GM12878 (cell line): ENCODE measurements around the gene IRGM. TPM values are rescaled to one million over a fixed set of nuclear protein-coding genes. Genes with fewer than 3 reads are reported as not detected.

Experiments used
- ATAC-seq: fragments of 200-7000 bp; cut with Tn5 transposase; 3 replicates; pipeline ENCODE4 v1.9.1; 2020; ENCODE audit warnings: mild to moderate bottlenecking, moderate library complexity
- BruUV-seq: library from RNA; stranded (reverse); fragments of 400-500 nt; replicated peaks from 2 replicates; lab custom pipeline; 2021; lab: Mats Ljungman, UMichigan
- CTCF ChIA-PET: fragments of 300-600 bp; sonication (Branson Sonifier 250); formaldehyde crosslinking; extraction: SDS; loops from one replicate; lab custom pipeline; 2021; ENCODE audit warnings: inconsistent platforms; lab: Yijun Ruan, JAX
- POLR2A ChIA-PET: fragments of 350-600 bp; formaldehyde crosslinking; extraction: SDS; loops from one replicate; lab custom pipeline; 2021; ENCODE audit warnings: inconsistent platforms; lab: Charles Lee
- RAD21 ChIA-PET: fragments of 300-600 bp; sonication (Branson Sonifier 250); formaldehyde crosslinking; loops from one replicate; lab custom pipeline; 2023; ENCODE audit warnings: antibody characterized with exemption; ENCODE audit not compliant: unreplicated experiment; lab: Charles Lee
- SMC1A ChIA-PET: fragments of 300-600 bp; sonication (Branson Sonifier 250); formaldehyde crosslinking; loops from one replicate; lab custom pipeline; 2023; ENCODE audit not compliant: unreplicated experiment, uncharacterized antibody; lab: Charles Lee
- DNase-seq: peaks from one replicate; pipeline ENCODE4 v3.0.0-alpha.2; 2011; ENCODE audit warnings: low read depth, low spot score
- FAIRE-seq: peaks from 3 replicates; lab custom pipeline; 2011; peaks lifted over from hg19 to GRCh38; lab: Jason Lieb, UNC
- H2AFZ ChIP-seq: 2 replicates; pipeline ENCODE4 v1.6.0; 2011; ENCODE audit warnings: low read depth, low read length, control low read depth; ENCODE audit not compliant: control insufficient read depth
- H3K27ac ChIP-seq: 2 replicates; pipeline ENCODE4 v1.5.1; 2011; ENCODE audit warnings: control low read depth; ENCODE audit not compliant: control insufficient read depth, insufficient read depth
- H3K27me3 ChIP-seq, 2 experiments: replicated peaks in 1 of 2; 2 replicates each; pipeline versions ENCODE4 v1.6.0 to v1.6.1; 2011; ENCODE audit warnings: low read length in 1 of 2; ENCODE audit not compliant: control insufficient read depth in 2 of 2, insufficient read depth in 2 of 2
- H3K36me3 ChIP-seq, 2 experiments: 2 replicates each; pipeline ENCODE4 v1.5.1; 2011; ENCODE audit warnings: low read length in 1 of 2; ENCODE audit not compliant: control insufficient read depth in 2 of 2, insufficient read depth in 2 of 2
- H3K4me1 ChIP-seq: 2 replicates; pipeline ENCODE4 v1.6.1; 2011; ENCODE audit warnings: mild to moderate bottlenecking, low read length, moderate library complexity, mixed read lengths; ENCODE audit not compliant: control insufficient read depth, insufficient read depth
- H3K4me2 ChIP-seq: 2 replicates; pipeline ENCODE4 v1.6.0; 2011; ENCODE audit warnings: control low read depth; ENCODE audit not compliant: control insufficient read depth, insufficient read depth
- H3K4me3 ChIP-seq: fragments of 200-600 bp; sonication (generic); 2 replicates; pipeline ENCODE4 v1.5.1; 2016
- H3K79me2 ChIP-seq: 2 replicates; pipeline ENCODE4 v1.6.0; 2011; ENCODE audit warnings: low read length; ENCODE audit not compliant: control insufficient read depth, insufficient read depth
- H3K9ac ChIP-seq: 2 replicates; pipeline ENCODE4 v1.8.0; 2011; ENCODE audit warnings: low read length, control low read depth, mixed read lengths; ENCODE audit not compliant: control insufficient read depth, insufficient read depth
- H3K9me3 ChIP-seq: replicated peaks from 3 replicates; pipeline ENCODE4 v1.5.1; 2011; ENCODE audit warnings: mild to moderate bottlenecking, low read length; ENCODE audit not compliant: control insufficient read depth, insufficient read depth
- H4K20me1 ChIP-seq: 2 replicates; pipeline ENCODE4 v1.6.0; 2011; ENCODE audit not compliant: control insufficient read depth, insufficient read depth
- BCLAF1 ChIP-seq: fragments of 450-650 bp; IDR thresholded peaks from 2 replicates; pipeline ENCODE4 v1.6.1; 2017; ENCODE audit warnings: antibody characterized with exemption, mild to moderate bottlenecking, moderate library complexity
- CHD2 ChIP-seq: IDR thresholded peaks from 2 replicates; pipeline ENCODE4 v1.6.1; 2011; ENCODE audit warnings: low read depth, low read length, improper control_type of control experiment, borderline replicate concordance
- DPF2 ChIP-seq: fragments of 450-650 bp; IDR thresholded peaks from 2 replicates; pipeline ENCODE4 v1.6.1; 2017; ENCODE audit warnings: mild to moderate bottlenecking
- E2F4 ChIP-seq: IDR thresholded peaks from 2 replicates; pipeline ENCODE4 v1.6.1; 2012; ENCODE audit warnings: low read depth, low read length, improper control_type of control experiment
- ESRRA ChIP-seq: IDR thresholded peaks from 2 replicates; pipeline ENCODE4 v1.6.1; 2012; ENCODE audit warnings: mild to moderate bottlenecking, low read length, improper control_type of control experiment
- JUNB ChIP-seq: IDR thresholded peaks from 2 replicates; pipeline ENCODE4 v1.6.1; 2016; ENCODE audit warnings: antibody characterized with exemption, mild to moderate bottlenecking
- LARP7 ChIP-seq: fragments of 450-650 bp; IDR thresholded peaks from 2 replicates; pipeline ENCODE4 v1.6.1; 2017; ENCODE audit warnings: mild to moderate bottlenecking
- NFXL1 ChIP-seq: fragments of 450-650 bp; IDR thresholded peaks from 2 replicates; pipeline ENCODE4 v1.6.1; 2017; ENCODE audit warnings: antibody characterized with exemption, mild to moderate bottlenecking, borderline replicate concordance
- PML ChIP-seq: IDR thresholded peaks from 2 replicates; pipeline ENCODE4 v1.6.1; 2012; ENCODE audit warnings: low read length, inconsistent platforms
- SIX5 ChIP-seq: IDR thresholded peaks from 2 replicates; pipeline ENCODE4 v1.6.1; 2011; ENCODE audit warnings: mild to moderate bottlenecking, low read depth, low read length, moderate library complexity; ENCODE audit not compliant: severe bottlenecking
- SPI1 ChIP-seq: IDR thresholded peaks from 2 replicates; pipeline ENCODE4 v1.6.1; 2011; ENCODE audit warnings: low read depth, mild to moderate bottlenecking, low read length, moderate library complexity, borderline replicate concordance; ENCODE audit not compliant: insufficient read depth
- STAT1 ChIP-seq: fragments of 450-650 bp; conservative IDR thresholded peaks from 2 replicates; pipeline ENCODE4 v1.6.1; 2014; ENCODE audit warnings: antibody characterized with exemption, mild to moderate bottlenecking
- TCF3 ChIP-seq: IDR thresholded peaks from 2 replicates; pipeline ENCODE4 v1.6.1; 2012; ENCODE audit warnings: low read depth, mild to moderate bottlenecking, low read length, borderline replicate concordance; ENCODE audit not compliant: insufficient read depth
- WRNIP1 ChIP-seq: IDR thresholded peaks from 2 replicates; pipeline ENCODE4 v1.6.1; 2011; ENCODE audit warnings: low read depth, low read length, improper control_type of control experiment, borderline replicate concordance
- ZNF24 ChIP-seq: fragments of 450-650 bp; IDR thresholded peaks from 2 replicates; pipeline ENCODE4 v1.6.1; 2017; ENCODE audit warnings: antibody characterized with exemption, mild to moderate bottlenecking
- ZNF274 ChIP-seq: IDR thresholded peaks from one replicate; pipeline ENCODE4 v1.8.0; 2011; ENCODE audit not compliant: insufficient read length, insufficient read depth
- ZNF592 ChIP-seq: fragments of 450-650 bp; IDR thresholded peaks from 2 replicates; pipeline ENCODE4 v1.6.1; 2017; ENCODE audit warnings: mild to moderate bottlenecking, moderate library complexity
- ZNF622 ChIP-seq: fragments of 450-650 bp; IDR thresholded peaks from 2 replicates; pipeline ENCODE4 v1.6.1; 2017; ENCODE audit warnings: mild to moderate bottlenecking, inconsistent platforms
- WGBS: methylation state at CpG from one replicate; pipeline ENCODE4 v1.1.6; 2016; ENCODE audit warnings: low lambda C conversion rate; ENCODE audit not compliant: insufficient replicate concordance, insufficient coverage; ENCODE audit errors: missing lambda C conversion rate; 5-methylcytosine and 5-hydroxymethylcytosine counted together
- in situ Hi-C: fragments of 300-500 bp; cut with MboI; formaldehyde crosslinking; loops from 9 replicates; pipeline ENCODE4 v1.14.3; 2018; ENCODE audit warnings: mixed read lengths
- intact Hi-C: fragments of 100-400 bp; cut with micrococcal nuclease; formaldehyde crosslinking; loops from one replicate; pipeline ENCODE4 v1.14.2; 2022; ENCODE audit not compliant: unreplicated experiment
- polyA plus RNA-seq, 11 experiments: library from polyadenylated mRNA; depleted of rRNA in 4 of 11; unstranded in 6 of 11; stranded (reverse) in 5 of 11; fragments of >200 nt; fragmentation: Nextera tagmentation in 4 of 11; fragmentation: Illumina TruSeq in 1 of 11; extraction: Ambion mirVana in 4 of 11; extraction: Trizol in 1 of 11; gene quantifications; 1 replicate in 1 of 11; 2 replicates in 10 of 11; pipeline versions ENCODE4 v1.2.1 to v1.2.3, GENCODE V29; 2011 to 2016; ENCODE audit warnings: inconsistent platforms in 2 of 11, missing spikeins in 2 of 11, low read depth in 1 of 11
- total RNA-seq, 4 experiments: library from RNA; depleted of rRNA in 3 of 4; stranded (reverse); fragments of >200 nt in 3 of 4; fragmentation: Illumina TruSeq in 1 of 4; extraction: Trizol in 1 of 4; gene quantifications; 2 replicates each; pipeline versions ENCODE4 v1.2.1 to v1.2.3, GENCODE V29; 2013 to 2021

The IRGM gene
- total and polyA plus RNA-seq, 10 of the 15 experiments (the other 5 are each of a cell fraction or from before 2014, with no cell fraction given) = 0.11 to 0.38 (median 0.27) TPM; not detected in 2

- 41% methylated on average over 3 of the region's 3 CpGs for WGBS
- BruUV-seq = no TSS peak
- H3K27me3 ChIP-seq = no peaks in the 10 kb centered on the region
- RAD21 ChIA-PET = interaction anchor here (1.5 kb wide), 1 partner anchor 150 kb away, joined by 3 read pairs; the partner anchor contains the start of gene RBM22
- no peaks in the 10 kb centered on the region for H3K79me2 ChIP-seq
- H3K9ac ChIP-seq = no peak overlapping the region
- SMC1A ChIA-PET = interaction anchor here (0.9 to 1.6 kb wide), 4 partner anchors 45 to 291 kb away, joined by 3 to 6 read pairs (median 4); no protein-coding TSS in a partner anchor
- no peak for FAIRE-seq
- intact Hi-C loops = no loop called here
- no peak overlapping the region for H3K4me2 ChIP-seq
- no peak for TF ChIP-seq E2F4
- TF ChIP-seq DPF2 = no peak
- no peak for TF ChIP-seq WRNIP1
- no peak for TF ChIP-seq SIX5
- TF ChIP-seq JUNB = no peak
- TF ChIP-seq NFXL1 = no peak
- TF ChIP-seq STAT1 = no peak
- TF ChIP-seq ZNF274 = no peak
- no peak for TF ChIP-seq LARP7
- TF ChIP-seq SPI1 = no peak
- no peak for TF ChIP-seq ZNF24
- no peak for TF ChIP-seq TCF3
- TF ChIP-seq ZNF592 = no peak
- TF ChIP-seq ZNF622 = no peak
- no peak for TF ChIP-seq ESRRA
- no peak for TF ChIP-seq PML
- no peak for TF ChIP-seq CHD2
- no peak for TF ChIP-seq BCLAF1
- TF ChIP-seq, all 136 proteins: peak for 0
- Histone ChIP-seq H3K9me3 (no peaks in the 10 kb centered on the region; the same call in 2 of the 3 replicates), H3K36me3 (no peaks in the 10 kb centered on the region), H3K27ac (no peak overlapping the region), H3K4me3 (no peak overlapping the region), H4K20me1 (no peaks in the 10 kb centered on the region), H2AFZ (no peak overlapping the region; the same call in 1 of the 2 replicates), H3K4me1 (peaks cover 7% of the 10 kb centered on the region)
- ChIA-PET CTCF (interaction anchor here (1.0 to 3.4 kb wide), 8 partner anchors 49 to 314 kb away, joined by 3 to 24 read pairs (median 4); partner anchors contain the start of gene RBM22), POLR2A (no interaction called here)
- in situ Hi-C loops = no loop called here
- ATAC-seq (no peak), DNase-seq (no peak)
Observed at GRCh38 chr5:150851039-150851438, 4.7 kb downstream of the IRGM start.
